Kidney capillary endothelial cell (primary cell): ENCODE measurements around the gene CELF2.

ENCODE experiments used
- DNase-seq: peaks from one replicate; pipeline ENCODE4 v3.0.0-alpha.2; 2018; ENCODE audit warnings: low spot score

Gene CELF2

GRCh38 chr10:11131112-11131639, 113.5 kb downstream of the CELF2 start:
- DNase-seq = no peak

GRCh38 chr10:11134411-11134810, 116.7 kb downstream of the CELF2 start:
- DNase-seq = no peak

- no peak for DNase-seq
Measured at GRCh38 chr10:11135709-11136108, 118.0 kb downstream of the CELF2 start.

GRCh38 chr10:11138314-11139033, 120.8 kb downstream of the CELF2 start:
- no peak for DNase-seq

- DNase-seq = no peak
Measured at GRCh38 chr10:11140963-11141362, 123.3 kb downstream of the CELF2 start.

GRCh38 chr10:11141571-11142091, 124.0 kb downstream of the CELF2 start:
- no peak for DNase-seq

- DNase-seq = no peak
Measured at GRCh38 chr10:11142777-11143176, 125.1 kb downstream of the CELF2 start.

GRCh38 chr10:11143242-11143641, 125.6 kb downstream of the CELF2 start:
- DNase-seq = no peak

- no peak for DNase-seq
Measured at GRCh38 chr10:11144626-11145494, 127.2 kb downstream of the CELF2 start.

- DNase-seq = peak; percentile 47
Measured at GRCh38 chr10:11145495-11145855, 127.8 kb downstream of the CELF2 start.

GRCh38 chr10:11146402-11147171, 128.9 kb downstream of the CELF2 start:
- no peak for DNase-seq

GRCh38 chr10:11147722-11148121, 130.1 kb downstream of the CELF2 start:
- no peak for DNase-seq

GRCh38 chr10:11148142-11149028, 130.7 kb downstream of the CELF2 start:
- DNase-seq = no peak

GRCh38 chr10:11149807-11150141, 132.1 kb downstream of the CELF2 start:
- no peak for DNase-seq

GRCh38 chr10:11150231-11150731, 132.6 kb downstream of the CELF2 start:
- no peak for DNase-seq

- DNase-seq = no peak
Measured at GRCh38 chr10:11150879-11151415, 133.3 kb downstream of the CELF2 start.

- DNase-seq = no peak
Measured at GRCh38 chr10:11152801-11153200, 135.1 kb downstream of the CELF2 start.

GRCh38 chr10:11153245-11153644, 135.6 kb downstream of the CELF2 start:
- no peak for DNase-seq

GRCh38 chr10:11153766-11154165, 136.1 kb downstream of the CELF2 start:
- no peak for DNase-seq

- no peak for DNase-seq
Measured at GRCh38 chr10:11154333-11154732, 136.7 kb downstream of the CELF2 start.
